NCI-H1930 (cell line): ENCODE data around the gene C4orf33.

Source experiments
- DNase-seq, 2 experiments: peaks; one replicate each; lab custom pipeline; 2025; lab: John Stamatoyannopoulos, UW

The C4orf33 gene

GRCh38 chr4:129129143-129129542 is 33.2 kb downstream of the C4orf33 start:
- DNase-seq: no peak

- no peak for DNase-seq
Measured at GRCh38 chr4:129131343-129131742, 35.4 kb downstream of the C4orf33 start.

- no peak for DNase-seq
Measured at GRCh38 chr4:129136433-129136832, 40.5 kb downstream of the C4orf33 start.

GRCh38 chr4:129138810-129139496 is 43.0 kb downstream of the C4orf33 start:
- DNase-seq: no peak

GRCh38 chr4:129140521-129140920 is 44.6 kb downstream of the C4orf33 start:
- no peak for DNase-seq

DNA sequence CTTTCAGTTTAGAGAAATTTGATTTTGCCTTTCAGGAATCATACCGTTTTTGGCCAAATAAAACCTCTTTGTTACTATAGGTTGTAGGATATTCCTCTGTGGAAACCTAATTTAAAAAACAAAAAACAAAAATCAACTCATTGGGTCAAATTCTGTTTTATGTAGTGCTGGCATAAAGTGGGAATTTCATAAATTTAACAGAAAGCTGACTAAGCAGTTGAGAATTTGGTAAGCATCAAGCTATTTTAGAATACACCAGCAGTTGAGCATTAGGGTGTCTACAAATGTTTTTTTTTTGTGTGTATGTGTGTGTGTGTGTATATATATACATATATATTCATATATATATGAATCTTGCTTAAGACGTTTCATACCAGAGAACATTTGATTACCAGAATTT is 47.4 kb downstream of the C4orf33 start:
- DNase-seq: no peak

DNA sequence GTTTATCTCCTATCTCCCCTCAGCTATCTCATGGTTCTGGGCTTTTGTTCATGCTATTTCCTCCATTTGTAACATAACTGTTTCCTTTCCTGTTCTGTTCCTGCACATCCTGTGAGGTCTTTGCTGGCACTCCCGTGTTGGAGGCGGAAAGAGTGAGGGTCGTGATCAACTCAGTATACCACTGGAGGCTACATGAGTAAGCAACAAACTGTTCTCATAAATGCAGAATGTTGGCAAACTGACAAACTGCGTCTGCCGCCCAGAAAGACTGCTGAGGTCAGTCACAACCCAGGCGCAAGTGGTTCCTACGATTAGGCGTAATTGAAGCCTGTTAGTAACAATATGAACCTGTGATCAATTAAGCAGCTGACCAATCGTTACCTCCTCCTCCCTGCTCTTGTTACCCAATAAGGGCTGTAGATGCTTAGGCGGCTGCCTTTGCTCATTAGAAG is 48.8 kb downstream of the C4orf33 start:
- no peak for DNase-seq

- DNase-seq: no peak
Measured at GRCh38 chr4:129145222-129145730, 49.3 kb downstream of the C4orf33 start.

DNA sequence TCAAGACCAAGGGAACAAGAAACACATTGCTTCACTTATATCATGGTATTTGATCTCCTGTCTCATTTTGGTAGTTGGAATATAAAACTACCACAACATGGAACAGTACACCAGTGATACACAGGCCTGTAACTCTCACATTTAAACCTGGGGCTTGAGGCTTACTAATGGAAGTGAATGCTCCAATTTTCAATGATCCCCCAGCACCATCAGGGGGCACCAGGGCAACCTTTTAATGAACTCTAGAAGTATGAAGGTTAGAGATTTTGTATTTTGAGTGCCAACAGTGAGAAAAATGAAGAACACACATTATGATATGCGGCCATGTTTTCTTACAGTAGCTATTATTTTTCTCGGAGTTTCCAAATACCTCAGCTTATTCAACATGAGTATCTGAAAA is 50.7 kb downstream of the C4orf33 start:
- no peak for DNase-seq

- no peak for DNase-seq
Measured at GRCh38 chr4:129148892-129149291, 52.9 kb downstream of the C4orf33 start.

- no peak for DNase-seq
Measured at GRCh38 chr4:129149906-129150305, 54.0 kb downstream of the C4orf33 start.

DNA sequence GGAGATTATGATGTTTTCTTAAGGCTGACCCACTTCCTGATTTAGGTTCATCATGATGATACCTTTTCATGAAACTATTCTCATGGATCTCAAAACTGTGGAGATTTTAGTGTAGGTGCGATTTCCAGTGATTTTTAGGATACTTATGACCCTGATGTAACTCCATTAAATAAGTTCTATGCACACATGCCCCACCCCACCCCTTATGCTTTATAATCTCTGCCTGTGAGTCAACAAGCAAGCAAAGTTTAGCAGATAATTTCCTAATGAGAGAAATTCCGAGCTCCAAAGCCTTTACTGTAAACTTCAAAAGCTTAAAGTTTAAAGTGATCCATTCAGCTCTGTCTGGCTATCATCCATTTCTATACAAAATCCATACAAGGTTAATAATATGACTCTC is 56.4 kb downstream of the C4orf33 start:
- DNase-seq: no peak

GRCh38 chr4:129153700-129154099 is 57.7 kb downstream of the C4orf33 start:
- DNase-seq: no peak

DNA sequence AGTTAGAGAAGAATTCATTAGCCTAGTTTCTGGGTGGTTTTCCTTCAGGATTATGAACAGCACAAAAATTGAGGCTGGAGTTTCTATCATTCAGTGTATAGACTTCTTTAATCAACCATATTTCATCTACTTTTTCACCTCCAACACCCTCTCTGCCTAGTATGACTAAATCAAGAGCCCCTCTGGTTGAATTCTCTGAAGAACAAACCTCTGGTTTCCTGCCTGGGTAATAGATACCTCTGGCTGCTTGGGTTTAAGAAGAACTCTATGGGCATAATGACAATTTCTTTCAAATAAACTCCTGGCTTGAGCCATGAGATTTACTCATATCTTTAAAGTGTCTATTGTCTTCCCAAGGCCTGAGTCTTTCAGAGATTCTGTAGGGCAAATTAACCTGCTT is 66.5 kb downstream of the C4orf33 start:
- no peak for DNase-seq

DNA sequence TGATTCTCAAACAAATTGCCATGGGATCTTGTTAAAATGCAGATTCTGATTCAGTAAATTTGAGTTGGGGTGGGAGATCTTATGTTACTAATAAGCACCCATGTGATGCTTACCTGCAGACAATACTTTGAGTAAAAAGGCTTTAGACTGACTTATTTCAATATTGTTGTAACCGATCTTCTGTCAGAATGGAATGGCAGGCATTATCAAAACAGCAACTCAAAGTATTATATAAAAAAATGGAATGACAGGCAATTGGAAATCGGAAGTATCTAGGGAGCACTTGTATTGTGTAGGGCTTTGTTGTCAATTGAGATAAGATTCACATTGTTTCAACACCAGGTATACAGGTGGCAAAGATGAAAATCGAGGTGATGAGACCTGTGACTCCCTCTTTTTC is 67.5 kb downstream of the C4orf33 start:
- no peak for DNase-seq

DNA sequence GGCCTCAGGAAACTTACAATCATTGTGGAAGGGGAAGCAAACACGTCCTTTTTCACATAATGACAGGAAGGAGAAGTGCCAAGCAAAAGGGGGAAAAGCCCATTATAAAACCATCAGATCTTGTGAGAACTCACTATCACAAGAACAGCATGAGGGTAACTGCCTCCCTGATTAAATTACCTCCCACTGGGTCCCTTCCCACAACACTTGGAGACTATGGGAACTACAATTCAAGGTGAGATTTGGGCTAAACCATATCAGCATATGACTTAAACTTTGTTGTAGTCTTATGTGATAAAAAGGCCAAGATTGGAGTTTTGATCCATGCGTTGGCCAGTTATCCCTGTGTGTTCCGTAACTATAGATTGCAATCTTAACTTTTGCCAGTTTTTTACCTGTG is 68.3 kb downstream of the C4orf33 start:
- no peak for DNase-seq
